Thyroid gland (tissue), 4 donors: ENCODE data around the gene MET.

Experiments used
- CTCF ChIP-seq, 6 experiments: fragments of 200-600 bp in 3 of 6; fragments of 450-650 bp in 3 of 6; sonication (generic) in 3 of 6; IDR thresholded peaks; one replicate each; pipeline ENCODE4 v1.5.1; 2016 to 2019; ENCODE audit warnings: antibody characterized with exemption in 6 of 6, mild to moderate bottlenecking in 2 of 6, inconsistent platforms in 1 of 6, moderate library complexity in 1 of 6
- POLR2A ChIP-seq, 2 donors: fragments of 450-650 bp; IDR thresholded peaks; one replicate each; pipeline ENCODE4 v1.6.1; 2017; ENCODE audit warnings: antibody characterized with exemption in 2 of 2, mild to moderate bottlenecking in 2 of 2, moderate library complexity in 1 of 2

GRCh38 chr7:116708248-116708647 is 36.3 kb downstream of the MET start:
- no peak for TF ChIP-seq CTCF (IDR thresholded peaks at IDR 0.05)
- no peak for TF ChIP-seq POLR2A (IDR thresholded peaks at IDR 0.05)
